Fibroblast of pulmonary artery (primary cell): Measurements from ENCODE around the gene CHMP3.
"Not testable (repeated sequence)": the region's sequence is repeated elsewhere in the genome, so short reads cannot be mapped to it uniquely, and the experiment has no call there.

Experiments
- DNase-seq: peaks from one replicate; pipeline ENCODE4 v3.0.0-alpha.2; 2010; ENCODE audit warnings: low read depth
- H3K4me3 ChIP-seq: replicated peaks from 2 replicates; pipeline ENCODE4 v1.5.1; 2011; ENCODE audit warnings: low read depth, mild to moderate bottlenecking, control low read depth, low read length, moderate library complexity
- TF ChIP-seq, protein P1 (sequence below): IDR thresholded peaks from 2 replicates; pipeline ENCODE4 v1.5.1; 2011; ENCODE audit warnings: mild to moderate bottlenecking, control low read depth, low read length, inconsistent platforms; ENCODE audit errors: missing control alignments

Gene CHMP3

DNA sequence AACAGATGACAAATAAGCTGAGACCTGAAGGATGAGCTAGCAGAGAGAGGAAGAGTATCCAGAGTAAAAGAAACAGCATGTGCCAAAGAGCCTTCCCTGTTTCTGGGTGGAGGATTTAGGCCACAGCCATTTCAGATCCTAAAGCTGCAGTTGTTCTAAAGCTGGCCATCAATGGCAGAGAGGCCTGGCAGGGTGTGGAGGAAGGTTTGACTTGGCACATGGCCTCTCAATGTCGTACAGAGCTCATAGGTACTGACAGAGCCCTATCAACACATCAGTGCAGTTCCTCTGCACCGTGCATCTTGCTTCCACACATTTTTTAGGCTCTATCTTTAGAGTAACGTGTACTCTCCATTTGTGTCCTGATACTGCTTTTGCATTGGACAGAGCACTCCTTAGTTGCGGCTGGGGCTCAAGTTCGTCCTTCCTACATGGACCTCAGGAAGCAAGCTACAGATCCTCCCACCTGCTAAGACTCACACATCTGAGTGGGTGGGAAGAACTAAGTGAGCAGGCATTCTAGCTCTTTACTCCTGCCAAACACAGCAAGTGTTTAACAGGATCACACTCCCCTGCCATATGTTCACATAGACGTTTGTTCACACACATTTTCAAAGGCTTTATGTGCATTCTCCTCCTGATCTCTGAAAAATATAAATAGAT is 3.0 kb upstream of the CHMP3 start:
- no peak for DNase-seq
- TF ChIP-seq, protein P1, sequence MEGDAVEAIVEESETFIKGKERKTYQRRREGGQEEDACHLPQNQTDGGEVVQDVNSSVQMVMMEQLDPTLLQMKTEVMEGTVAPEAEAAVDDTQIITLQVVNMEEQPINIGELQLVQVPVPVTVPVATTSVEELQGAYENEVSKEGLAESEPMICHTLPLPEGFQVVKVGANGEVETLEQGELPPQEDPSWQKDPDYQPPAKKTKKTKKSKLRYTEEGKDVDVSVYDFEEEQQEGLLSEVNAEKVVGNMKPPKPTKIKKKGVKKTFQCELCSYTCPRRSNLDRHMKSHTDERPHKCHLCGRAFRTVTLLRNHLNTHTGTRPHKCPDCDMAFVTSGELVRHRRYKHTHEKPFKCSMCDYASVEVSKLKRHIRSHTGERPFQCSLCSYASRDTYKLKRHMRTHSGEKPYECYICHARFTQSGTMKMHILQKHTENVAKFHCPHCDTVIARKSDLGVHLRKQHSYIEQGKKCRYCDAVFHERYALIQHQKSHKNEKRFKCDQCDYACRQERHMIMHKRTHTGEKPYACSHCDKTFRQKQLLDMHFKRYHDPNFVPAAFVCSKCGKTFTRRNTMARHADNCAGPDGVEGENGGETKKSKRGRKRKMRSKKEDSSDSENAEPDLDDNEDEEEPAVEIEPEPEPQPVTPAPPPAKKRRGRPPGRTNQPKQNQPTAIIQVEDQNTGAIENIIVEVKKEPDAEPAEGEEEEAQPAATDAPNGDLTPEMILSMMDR: no peak
- H3K4me3 ChIP-seq: no peak overlapping the region

GRCh38 chr2:86563650-86564061 is 413 bp upstream of the CHMP3 start:
- peak overlapping the region; percentile 92 for H3K4me3 ChIP-seq
- TF ChIP-seq, protein P1: no peak
- no peak for DNase-seq

- no peak for DNase-seq
- peak overlapping the region; percentile 92 for H3K4me3 ChIP-seq
- TF ChIP-seq, protein P1: no peak
These were observed 740 bp downstream of the CHMP3 start for GRCh38 chr2:86562485-86562921.

- H3K4me3 ChIP-seq: no peak overlapping the region
- TF ChIP-seq, protein P1: no peak
- no peak for DNase-seq
These were observed 5.4 kb downstream of the CHMP3 start for GRCh38 chr2:86557836-86558235.

- TF ChIP-seq, protein P1: no peak
- H3K4me3 ChIP-seq: no peak overlapping the region
- DNase-seq: no peak
These were observed 6.7 kb downstream of the CHMP3 start for GRCh38 chr2:86556508-86556907.

GRCh38 chr2:86552889-86553288 is 10.4 kb downstream of the CHMP3 start:
- TF ChIP-seq, protein P1: no peak
- H3K4me3 ChIP-seq: no peak overlapping the region
- DNase-seq: no peak

GRCh38 chr2:86549963-86550725 is 13.1 kb downstream of the CHMP3 start:
- not testable (repeated sequence) for DNase-seq

DNA sequence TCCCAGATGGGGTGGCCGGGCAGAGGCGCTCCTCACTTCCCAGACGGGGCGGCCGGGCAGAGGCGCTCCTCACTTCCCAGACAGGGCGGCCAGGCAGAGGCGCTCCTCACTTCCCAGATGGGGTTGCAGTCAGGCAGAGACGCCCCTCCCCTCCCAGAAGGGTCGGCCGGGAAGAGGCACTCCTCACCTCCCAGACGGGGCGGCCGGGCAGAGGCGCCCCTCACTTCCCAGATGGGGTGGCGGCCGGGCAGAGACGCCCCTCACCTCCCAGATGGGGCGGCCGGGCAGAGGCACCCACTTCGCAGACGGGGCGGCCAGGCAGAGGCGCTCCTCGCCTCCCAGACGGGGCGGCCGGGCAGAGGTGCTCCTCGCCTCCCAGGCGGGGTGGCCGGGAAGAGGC is 13.8 kb downstream of the CHMP3 start:
- H3K4me3 ChIP-seq, DNase-seq: not testable (repeated sequence)

More at GRCh38 chr2:86549963-86550725, 13.1 kb downstream of the CHMP3 start:
- H3K4me3 ChIP-seq: not testable (repeated sequence)

DNA sequence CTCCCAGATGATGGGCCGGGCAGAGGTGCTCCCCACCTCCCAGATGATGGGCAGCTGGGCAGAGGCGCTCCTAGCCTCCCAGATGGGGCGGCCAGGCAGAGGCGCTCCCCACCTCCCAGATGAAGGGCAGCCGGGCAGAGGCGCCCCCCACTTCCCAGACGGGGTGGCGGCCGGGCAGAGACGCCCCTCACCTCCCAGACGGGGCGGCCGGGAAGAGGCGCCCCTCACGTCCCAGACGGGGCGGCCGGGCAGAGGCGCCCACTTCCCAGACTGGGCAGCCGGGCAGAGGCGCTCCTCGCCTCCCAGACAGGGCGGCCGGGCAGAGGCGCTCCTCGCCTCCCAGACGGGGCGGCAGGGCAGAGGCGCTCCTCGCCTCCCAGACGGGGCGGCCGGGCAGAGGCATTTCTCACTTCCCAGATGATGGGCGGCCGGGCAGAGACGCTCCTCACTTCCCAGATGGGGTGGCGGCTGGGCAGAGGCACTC is 14.3 kb downstream of the CHMP3 start:
- not testable (repeated sequence) for H3K4me3 ChIP-seq, DNase-seq

GRCh38 chr2:86548165-86548912 is 14.9 kb downstream of the CHMP3 start:
- DNase-seq, H3K4me3 ChIP-seq: not testable (repeated sequence)
